Cardiac muscle cell (in vitro differentiated cells and primary cell): ENCODE measurements around the gene ARF1. TPM values are rescaled to one million over a fixed set of nuclear protein-coding genes. Genes with fewer than 3 reads are reported as not detected.

ENCODE experiments used
- DNase-seq, 2 donors: peaks; one replicate each; pipeline versions ENCODE4 v3.0.0 to v3.0.0-alpha.2; 2010 to 2017; ENCODE audit warnings: low read depth in 1 of 2, low spot score in 1 of 2
- H3K27ac ChIP-seq: fragments of 200-600 bp; sonication (generic); 2 replicates; pipeline ENCODE4 v1.5.1; 2016
- H3K27me3 ChIP-seq: fragments of 200-600 bp; sonication (generic); 2 replicates; pipeline ENCODE4 v1.6.0; 2016; ENCODE audit warnings: control low read depth
- H3K36me3 ChIP-seq: fragments of 200-600 bp; sonication (generic); 2 replicates; pipeline ENCODE4 v1.5.1; 2016; ENCODE audit warnings: control low read depth
- H3K4me1 ChIP-seq: fragments of 200-600 bp; sonication (generic); 2 replicates; pipeline ENCODE4 v1.8.1; 2017; ENCODE audit warnings: low read depth, mild to moderate bottlenecking, mixed run types
- H3K4me3 ChIP-seq: fragments of 200-600 bp; sonication (generic); 2 replicates; pipeline ENCODE4 v1.5.1; 2016; ENCODE audit warnings: mild to moderate bottlenecking
- H3K9me3 ChIP-seq: fragments of 200-600 bp; sonication (generic); 2 replicates; pipeline ENCODE4 v1.5.1; 2017; ENCODE audit warnings: low read depth, mild to moderate bottlenecking, control low read depth
- polyA plus RNA-seq: library from polyadenylated mRNA; unstranded; fragments of >200 nt; fragmentation: Nextera tagmentation; extraction: Ambion mirVana; gene quantifications from 2 replicates; pipeline ENCODE4 v1.2.1, GENCODE V29; 2016
- total RNA-seq: library from RNA; depleted of rRNA; stranded (reverse); fragments of >200 nt; gene quantifications from 2 replicates; pipeline ENCODE4 v1.2.3, GENCODE V29; 2016
- TF ChIP-seq, protein P1 (sequence below): IDR thresholded peaks from 2 replicates; pipeline ENCODE4 v1.5.1; 2012; ENCODE audit warnings: low read depth, mild to moderate bottlenecking, low read length

ARF1 gene
- total and polyA plus RNA-seq, 2 experiments from 2014 or later = 499 to 662 TPM

DNA sequence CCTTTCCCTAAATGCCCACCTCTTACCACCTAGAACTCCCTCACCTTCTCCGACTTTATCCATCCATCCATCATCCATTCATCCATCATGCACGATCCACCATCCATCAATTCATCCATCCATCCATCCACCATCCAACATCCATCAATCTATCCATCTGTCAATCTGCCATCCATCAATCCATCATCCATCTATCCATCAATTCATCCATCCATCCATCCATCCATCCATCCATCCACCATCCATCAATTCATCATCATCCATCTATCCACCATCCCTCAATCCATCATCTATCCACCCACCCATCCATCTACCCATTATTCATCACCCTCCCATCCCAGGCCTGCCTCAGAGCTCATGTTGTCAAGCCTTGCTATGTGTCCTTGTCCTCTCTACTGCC lies 41.2 kb upstream of the ARF1 start:
- DNase-seq = no peak
- Histone ChIP-seq H3K27me3 (peaks cover 59% of the 10 kb centered on the region), H3K4me1 (no peaks in the 10 kb centered on the region), H3K9me3 (no peaks in the 10 kb centered on the region), H3K27ac (no peak overlapping the region), H3K36me3 (no peaks in the 10 kb centered on the region), H3K4me3 (no peak overlapping the region)
- TF ChIP-seq, protein P1, sequence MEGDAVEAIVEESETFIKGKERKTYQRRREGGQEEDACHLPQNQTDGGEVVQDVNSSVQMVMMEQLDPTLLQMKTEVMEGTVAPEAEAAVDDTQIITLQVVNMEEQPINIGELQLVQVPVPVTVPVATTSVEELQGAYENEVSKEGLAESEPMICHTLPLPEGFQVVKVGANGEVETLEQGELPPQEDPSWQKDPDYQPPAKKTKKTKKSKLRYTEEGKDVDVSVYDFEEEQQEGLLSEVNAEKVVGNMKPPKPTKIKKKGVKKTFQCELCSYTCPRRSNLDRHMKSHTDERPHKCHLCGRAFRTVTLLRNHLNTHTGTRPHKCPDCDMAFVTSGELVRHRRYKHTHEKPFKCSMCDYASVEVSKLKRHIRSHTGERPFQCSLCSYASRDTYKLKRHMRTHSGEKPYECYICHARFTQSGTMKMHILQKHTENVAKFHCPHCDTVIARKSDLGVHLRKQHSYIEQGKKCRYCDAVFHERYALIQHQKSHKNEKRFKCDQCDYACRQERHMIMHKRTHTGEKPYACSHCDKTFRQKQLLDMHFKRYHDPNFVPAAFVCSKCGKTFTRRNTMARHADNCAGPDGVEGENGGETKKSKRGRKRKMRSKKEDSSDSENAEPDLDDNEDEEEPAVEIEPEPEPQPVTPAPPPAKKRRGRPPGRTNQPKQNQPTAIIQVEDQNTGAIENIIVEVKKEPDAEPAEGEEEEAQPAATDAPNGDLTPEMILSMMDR = no peak

DNA sequence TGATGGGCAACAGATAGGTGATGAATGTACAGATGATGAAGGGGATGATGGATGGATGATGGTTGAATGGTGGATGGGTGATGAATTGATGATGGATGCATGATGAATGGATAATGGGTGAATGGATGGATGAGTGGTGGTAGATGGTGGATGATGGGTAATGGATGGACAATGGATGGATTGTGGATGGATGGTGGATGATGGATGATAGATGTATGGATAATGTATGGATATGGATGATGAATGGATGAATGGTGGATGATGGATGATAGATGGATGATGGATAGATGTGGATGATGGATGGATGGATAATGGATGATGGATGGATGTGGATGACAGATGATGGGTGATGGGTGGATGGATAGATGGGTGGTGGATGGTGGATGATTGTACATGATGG lies 40.0 kb upstream of the ARF1 start:
- no peak for DNase-seq
- Histone ChIP-seq H3K27me3 (peaks cover 51% of the 10 kb centered on the region), H3K9me3 (no peaks in the 10 kb centered on the region), H3K4me3 (no peak overlapping the region), H3K27ac (no peak overlapping the region), H3K36me3 (no peaks in the 10 kb centered on the region), H3K4me1 (no peaks in the 10 kb centered on the region)
- TF ChIP-seq, protein P1 = no peak

DNA sequence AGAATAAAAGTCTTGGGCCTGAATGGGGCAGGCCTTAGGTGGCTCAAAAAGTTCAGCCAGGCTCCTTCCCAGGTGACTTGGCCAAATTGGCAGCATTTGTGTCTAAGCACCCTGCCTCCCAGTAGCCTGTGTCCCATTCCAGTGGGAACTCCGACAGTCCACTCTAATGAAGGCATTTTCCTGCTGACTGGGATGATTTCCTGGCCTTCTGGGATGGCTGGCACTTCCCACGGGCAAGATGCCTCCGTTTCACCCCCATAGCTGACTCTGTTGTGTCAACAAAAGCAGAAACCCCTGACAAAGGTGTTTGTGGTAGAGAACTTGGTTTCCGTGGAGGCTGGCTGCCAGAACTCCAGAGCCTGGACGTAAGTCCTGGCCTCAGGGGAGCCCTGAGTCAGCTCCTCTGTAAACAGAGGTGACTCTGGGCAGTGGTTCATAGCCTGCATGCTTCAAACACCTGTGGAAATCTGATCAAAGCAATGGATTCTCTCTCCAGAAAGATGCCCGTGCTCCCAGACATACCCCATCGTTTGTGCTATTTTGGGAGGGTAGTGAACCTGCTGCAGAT lies 39.1 kb upstream of the ARF1 start:
- no peak for DNase-seq
- Histone ChIP-seq H3K36me3 (no peaks in the 10 kb centered on the region), H3K9me3 (no peaks in the 10 kb centered on the region), H3K27me3 (peaks cover 43% of the 10 kb centered on the region), H3K4me3 (no peak overlapping the region), H3K27ac (no peak overlapping the region), H3K4me1 (no peaks in the 10 kb centered on the region)
- TF ChIP-seq, protein P1 = no peak

DNA sequence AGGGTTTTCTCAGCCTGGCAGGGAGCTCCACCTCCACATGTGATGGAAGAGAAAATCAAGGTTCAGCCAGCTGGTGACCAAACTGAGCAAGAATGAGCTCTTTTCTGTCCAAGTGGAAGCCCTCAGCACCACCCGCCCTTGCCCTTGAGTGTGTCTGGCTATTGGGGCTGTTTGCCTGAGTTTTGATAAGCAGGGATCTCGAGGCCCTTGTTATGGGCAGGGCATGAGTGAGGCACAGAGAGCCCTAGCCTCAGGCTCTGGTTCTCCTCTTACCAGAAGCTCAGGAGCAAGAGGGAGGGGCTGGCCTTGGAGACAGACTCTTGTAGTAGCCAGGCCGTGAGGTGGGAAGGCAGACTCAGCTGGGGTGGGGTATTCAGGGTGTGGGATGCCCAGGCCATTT lies 37.5 kb upstream of the ARF1 start:
- Histone ChIP-seq H3K27ac (no peak overlapping the region), H3K9me3 (no peaks in the 10 kb centered on the region), H3K27me3 (peaks cover 27% of the 10 kb centered on the region), H3K4me1 (no peaks in the 10 kb centered on the region), H3K4me3 (no peak overlapping the region), H3K36me3 (no peaks in the 10 kb centered on the region)
- DNase-seq = no peak
- TF ChIP-seq, protein P1 = no peak

DNA sequence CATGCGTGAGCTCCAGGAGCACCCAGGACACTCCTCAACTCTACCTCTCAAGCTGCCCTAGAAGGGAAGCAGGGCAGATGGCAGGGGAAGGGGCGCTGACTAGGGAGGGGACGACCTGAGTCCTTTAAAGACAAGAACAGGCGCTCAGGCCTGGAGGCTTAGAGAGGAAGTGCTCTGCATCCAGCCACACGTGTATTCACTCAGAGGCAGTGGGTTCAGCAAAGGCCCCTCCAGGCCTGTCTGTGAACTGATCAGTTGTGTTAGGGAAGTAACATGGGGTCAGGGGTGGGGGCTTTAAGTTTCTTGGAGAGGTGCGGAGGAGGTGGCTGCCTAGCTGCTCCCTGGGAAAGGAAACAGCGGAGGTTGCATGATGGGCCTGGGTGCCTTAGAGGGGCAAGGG lies 37.1 kb upstream of the ARF1 start:
- H3K9me3 ChIP-seq = no peaks in the 10 kb centered on the region
- no peaks in the 10 kb centered on the region for H3K4me1 ChIP-seq
- H3K27ac ChIP-seq = no peak overlapping the region
- peaks cover 22% of the 10 kb centered on the region for H3K27me3 ChIP-seq
- H3K36me3 ChIP-seq = no peaks in the 10 kb centered on the region
- DNase-seq = no peak
- TF ChIP-seq, protein P1 = no peak
- H3K4me3 ChIP-seq = no peak overlapping the region
